HEK293 (cell line): ENCODE results near the gene AFG3L2.

Experiments used
- CTCF ChIA-PET: fragments of 350-600 bp; formaldehyde crosslinking; extraction: SDS; loops from one replicate; lab custom pipeline; 2021; ENCODE audit warnings: antibody characterized with exemption; lab: Yijun Ruan, JAX
- POLR2A ChIA-PET: fragments of 300-600 bp; formaldehyde crosslinking; extraction: SDS; loops from one replicate; lab custom pipeline; 2020; ENCODE audit warnings: antibody characterized with exemption, inconsistent platforms; lab: Yijun Ruan, JAX
- H3K27ac ChIP-seq: fragments of 200-500 bp; sonication (Bioruptor generic); 2 replicates; pipeline ENCODE4 v1.5.1; 2014; ENCODE audit warnings: low read depth, low read length, control low read depth, inconsistent platforms; ENCODE audit errors: extremely low read depth
- H3K36me3 ChIP-seq, 2 experiments: fragments of 200-500 bp in 1 of 2; sonication (Bioruptor generic) in 1 of 2; 1 replicate in 1 of 2; 2 replicates in 1 of 2; pipeline ENCODE4 v1.5.1; 2014 to 2017; ENCODE audit warnings: inconsistent platforms in 2 of 2, low read length in 2 of 2; ENCODE audit not compliant: control insufficient read depth in 2 of 2, insufficient read depth in 1 of 2
- H3K4me1 ChIP-seq: fragments of 200-500 bp; sonication (Bioruptor generic); 2 replicates; pipeline ENCODE4 v1.5.1; 2014; ENCODE audit warnings: mild to moderate bottlenecking, low read length, inconsistent platforms; ENCODE audit not compliant: control insufficient read depth, insufficient read depth
- H3K4me3 ChIP-seq: 2 replicates; pipeline ENCODE4 v1.5.1; 2011; ENCODE audit warnings: low read depth, mild to moderate bottlenecking, control low read depth, low read length, moderate library complexity
- H3K9me3 ChIP-seq: fragments of 200-500 bp; sonication (Bioruptor generic); 2 replicates; pipeline ENCODE4 v1.5.1; 2014; ENCODE audit warnings: low read depth, low read length, inconsistent platforms; ENCODE audit not compliant: control insufficient read depth, insufficient read depth
- ATF2 ChIP-seq: fragments of 450-650 bp; formaldehyde crosslinking; IDR thresholded peaks from 2 replicates; pipeline ENCODE4 v1.5.1; 2016; ENCODE audit warnings: missing biosample characterization, missing genetic modification characterization, low read depth
- BCL11A ChIP-seq: fragments of 450-650 bp; formaldehyde crosslinking; IDR thresholded peaks from 2 replicates; pipeline ENCODE4 v1.5.1; 2016; ENCODE audit warnings: low read depth, missing biosample characterization, missing genetic modification characterization
- BCL11B ChIP-seq: fragments of 450-650 bp; formaldehyde crosslinking; IDR thresholded peaks from 2 replicates; pipeline ENCODE4 v1.5.1; 2016; ENCODE audit warnings: low read depth, missing biosample characterization, missing genetic modification characterization
- BCL6B ChIP-seq: fragments of 450-650 bp; formaldehyde crosslinking; IDR thresholded peaks from 2 replicates; pipeline ENCODE4 v1.5.1; 2017; ENCODE audit warnings: missing biosample characterization, missing genetic modification characterization
- MEIS1 ChIP-seq: sonication (generic); formaldehyde crosslinking; IDR thresholded peaks from 2 replicates; pipeline ENCODE4 v1.8.1; 2022; ENCODE audit warnings: missing genetic modification reagents, mild to moderate bottlenecking, borderline replicate concordance
- PRDM1 ChIP-seq: fragments of 450-650 bp; formaldehyde crosslinking; IDR thresholded peaks from 2 replicates; pipeline ENCODE4; 2016; ENCODE audit warnings: missing biosample characterization, missing genetic modification characterization
- PRDM2 ChIP-seq: fragments of 450-650 bp; formaldehyde crosslinking; IDR thresholded peaks from 2 replicates; pipeline ENCODE4 v1.5.1; 2016; ENCODE audit warnings: missing biosample characterization, missing genetic modification characterization, borderline replicate concordance
- PRDM4 ChIP-seq: fragments of 450-650 bp; formaldehyde crosslinking; IDR thresholded peaks from 2 replicates; pipeline ENCODE4 v1.5.1; 2017; ENCODE audit warnings: missing biosample characterization, missing genetic modification characterization
- SCRT1 ChIP-seq: fragments of 450-650 bp; formaldehyde crosslinking; IDR thresholded peaks from 2 replicates; pipeline ENCODE4 v1.5.1; 2016; ENCODE audit warnings: missing biosample characterization, missing genetic modification characterization, borderline replicate concordance
- ZBTB11 ChIP-seq: fragments of 450-650 bp; formaldehyde crosslinking; conservative IDR thresholded peaks from 2 replicates; pipeline ENCODE4 v1.5.1; 2016; ENCODE audit warnings: low read depth, missing biosample characterization, missing genetic modification characterization
- ZBTB21 ChIP-seq: fragments of 450-650 bp; formaldehyde crosslinking; IDR thresholded peaks from 2 replicates; pipeline ENCODE4 v1.5.1; 2017; ENCODE audit warnings: missing biosample characterization, missing genetic modification characterization
- ZFP69B ChIP-seq: fragments of 450-650 bp; formaldehyde crosslinking; IDR thresholded peaks from 2 replicates; pipeline ENCODE4 v1.5.1; 2016; ENCODE audit warnings: missing biosample characterization, missing genetic modification characterization
- ZNF10 ChIP-seq: fragments of 450-650 bp; formaldehyde crosslinking; IDR thresholded peaks from 2 replicates; pipeline ENCODE4 v1.5.1; 2017; ENCODE audit warnings: missing biosample characterization, missing genetic modification characterization
- ZNF202 ChIP-seq: fragments of 450-650 bp; formaldehyde crosslinking; IDR thresholded peaks from 2 replicates; pipeline ENCODE4 v1.5.1; 2016; ENCODE audit warnings: missing biosample characterization, missing genetic modification characterization, borderline replicate concordance
- ZNF560 ChIP-seq: fragments of 450-650 bp; formaldehyde crosslinking; IDR thresholded peaks from 2 replicates; pipeline ENCODE4 v1.5.1; 2017; ENCODE audit warnings: missing biosample characterization, missing genetic modification characterization, borderline replicate concordance
- ZNF585B ChIP-seq: fragments of 450-650 bp; formaldehyde crosslinking; IDR thresholded peaks from 2 replicates; pipeline ENCODE4 v1.5.1; 2016; ENCODE audit warnings: missing biosample characterization, missing genetic modification characterization
- ZNF704 ChIP-seq: fragments of 450-650 bp; formaldehyde crosslinking; IDR thresholded peaks from 2 replicates; pipeline ENCODE4 v1.5.1; 2016; ENCODE audit warnings: missing biosample characterization, missing genetic modification characterization
- ZNF792 ChIP-seq: fragments of 450-650 bp; formaldehyde crosslinking; IDR thresholded peaks from 2 replicates; pipeline ENCODE4 v1.5.1; 2016; ENCODE audit warnings: missing biosample characterization, missing genetic modification characterization

Gene AFG3L2

GRCh38 chr18:12291690-12292089, 85.3 kb downstream of the AFG3L2 start (continued):
- no peak for TF ChIP-seq ZBTB11
- no peak for TF ChIP-seq ZBTB21 (tag by site-specific recombination)

GRCh38 chr18:12291161-12291560, 85.9 kb downstream of the AFG3L2 start:
- H3K27ac ChIP-seq: no peak overlapping the region
- TF ChIP-seq ZNF560 (no peak), BCL6B (no peak), ZNF202 (tag by site-specific recombination) (no peak), MEIS1 (CRISPR knock-in tag) (no peak), PRDM2 (tag by site-specific recombination) (no peak), ZNF704 (no peak), ZFP69B (no peak), ZNF792 (tag by site-specific recombination) (no peak), PRDM1 (tag by site-specific recombination) (no peak), PRDM4 (tag by site-specific recombination) (no peak), BCL11B (tag by site-specific recombination) (no peak), ZNF585B (tag by site-specific recombination) (no peak), ATF2 (tag by site-specific recombination) (no peak), BCL11A (tag by site-specific recombination) (no peak), SCRT1 (tag by site-specific recombination) (no peak), ZNF10 (tag by site-specific recombination) (no peak)
- H3K36me3 ChIP-seq: no peaks in the 10 kb centered on the region
- H3K9me3 ChIP-seq: no peaks in the 10 kb centered on the region
- no peak overlapping the region for H3K4me3 ChIP-seq
- ChIA-PET POLR2A (no interaction called here), CTCF (interaction anchor here (1.2 kb wide), 1 partner anchor 10 kb away, joined by 4 read pairs; no protein-coding TSS in a partner anchor)
- H3K4me1 ChIP-seq: no peaks in the 10 kb centered on the region
